Measurements from ENCODE around the gene PIEZO2.

PIEZO2 gene

DNA sequence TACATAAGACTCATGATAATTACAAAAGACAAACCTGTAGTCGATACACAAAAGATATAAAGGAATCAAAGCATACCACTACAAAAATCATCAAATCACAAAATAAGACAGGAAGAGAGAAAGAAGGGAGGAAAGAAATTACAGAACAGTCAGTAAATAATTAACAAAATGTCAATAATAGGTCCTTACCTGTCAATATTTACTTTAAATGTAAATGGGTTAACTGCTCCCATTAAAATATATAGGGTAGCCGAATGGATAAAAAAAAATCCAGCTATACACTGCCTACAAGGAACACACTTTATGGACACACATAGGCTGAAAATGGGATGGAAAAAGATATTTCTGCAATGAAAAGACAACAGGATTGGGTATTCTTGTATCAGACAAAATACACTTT, 163.7 kb downstream of the PIEZO2 start:
- no peaks in the 10 kb centered on the region for H3K36me3 ChIP-seq (ENCODE audit: insufficient read depth, low read length)
- H3K9me2 ChIP-seq (ENCODE audit: low read depth, low read length) = no peaks in the 10 kb centered on the region; the same call in none of the 2 replicates
- H4K20me1 ChIP-seq (ENCODE audit: insufficient read depth, low read length) = no peaks in the 10 kb centered on the region
- no peak overlapping the region for H3K9ac ChIP-seq (ENCODE audit: low read length)
- H3K4me3 ChIP-seq (ENCODE audit: low read depth, low read length, poor library complexity, severe bottlenecking) = no peak overlapping the region
- H3K27ac ChIP-seq (ENCODE audit: low read depth, low read length, poor library complexity, severe bottlenecking) = no peak overlapping the region
- no peaks in the 10 kb centered on the region for H3K79me2 ChIP-seq (ENCODE audit: insufficient read depth, low read length)
- H3K9me3 ChIP-seq (ENCODE audit: low read length) = peaks cover 13% of the 10 kb centered on the region
- H3K4me2 ChIP-seq (ENCODE audit: low read length) = no peak overlapping the region
- no peaks in the 10 kb centered on the region for H3F3A ChIP-seq (ENCODE audit: insufficient read depth, low read length)
- H3K4me1 ChIP-seq (ENCODE audit: insufficient read depth, low read length, severe bottlenecking) = no peaks in the 10 kb centered on the region
- TF ChIP-seq CTCF (IDR thresholded peaks at IDR 0.05; ENCODE audit: low read length) = no peak
- TF ChIP-seq EZH2 (IDR thresholded peaks at IDR 0.05; ENCODE audit: borderline replicate concordance, low read length) = no peak
- no peak overlapping the region for H2AFZ ChIP-seq (ENCODE audit: low read length)
- no peaks in the 10 kb centered on the region for H3K27me3 ChIP-seq (ENCODE audit: insufficient read depth, low read length)

- no peak overlapping the region for H2AFZ ChIP-seq (ENCODE audit: low read length)
- TF ChIP-seq CTCF (IDR thresholded peaks at IDR 0.05; ENCODE audit: low read length) (no peak), EZH2 (IDR thresholded peaks at IDR 0.05; ENCODE audit: borderline replicate concordance, low read length) (no peak)
- H3K4me3 ChIP-seq (ENCODE audit: low read depth, low read length, poor library complexity, severe bottlenecking) = no peak overlapping the region
- H3F3A ChIP-seq (ENCODE audit: insufficient read depth, low read length) = peaks cover 3% of the 10 kb centered on the region; the same call in 1 of the 2 replicates
- H4K20me1 ChIP-seq (ENCODE audit: insufficient read depth, low read length) = no peaks in the 10 kb centered on the region
- H3K9me2 ChIP-seq (ENCODE audit: low read depth, low read length) = no peaks in the 10 kb centered on the region
- no peaks in the 10 kb centered on the region for H3K36me3 ChIP-seq (ENCODE audit: insufficient read depth, low read length)
- no peaks in the 10 kb centered on the region for H3K9me3 ChIP-seq (ENCODE audit: low read length)
- H3K4me1 ChIP-seq (ENCODE audit: insufficient read depth, low read length, severe bottlenecking) = peaks cover 32% of the 10 kb centered on the region
- no peak overlapping the region for H3K27ac ChIP-seq (ENCODE audit: low read depth, low read length, poor library complexity, severe bottlenecking)
- H3K9ac ChIP-seq (ENCODE audit: low read length) = no peak overlapping the region
- H3K4me2 ChIP-seq (ENCODE audit: low read length) = no peak overlapping the region
- no peaks in the 10 kb centered on the region for H3K27me3 ChIP-seq (ENCODE audit: insufficient read depth, low read length)
- no peaks in the 10 kb centered on the region for H3K79me2 ChIP-seq (ENCODE audit: insufficient read depth, low read length)
These were observed 170.0 kb downstream of the PIEZO2 start for GRCh38 chr18:10979411-10979810.

GRCh38 chr18:10977042-10977441, 172.3 kb downstream of the PIEZO2 start:
- Histone ChIP-seq H3K9ac (ENCODE audit: low read length) (no peak overlapping the region), H2AFZ (ENCODE audit: low read length) (no peak overlapping the region), H3K4me2 (ENCODE audit: low read length) (no peak overlapping the region), H3K9me3 (ENCODE audit: low read length) (no peaks in the 10 kb centered on the region), H3K9me2 (ENCODE audit: low read depth, low read length) (no peaks in the 10 kb centered on the region), H4K20me1 (ENCODE audit: insufficient read depth, low read length) (no peaks in the 10 kb centered on the region), H3K36me3 (ENCODE audit: insufficient read depth, low read length) (no peaks in the 10 kb centered on the region), H3K27me3 (ENCODE audit: insufficient read depth, low read length) (no peaks in the 10 kb centered on the region), H3K79me2 (ENCODE audit: insufficient read depth, low read length) (no peaks in the 10 kb centered on the region), H3K4me3 (ENCODE audit: low read depth, low read length, poor library complexity, severe bottlenecking) (no peak overlapping the region), H3K27ac (ENCODE audit: low read depth, low read length, poor library complexity, severe bottlenecking) (peak overlapping the region; percentile 74), H3F3A (ENCODE audit: insufficient read depth, low read length) (peaks cover 3% of the 10 kb centered on the region; the same call in 1 of the 2 replicates), H3K4me1 (ENCODE audit: insufficient read depth, low read length, severe bottlenecking) (peaks cover 55% of the 10 kb centered on the region)
- TF ChIP-seq EZH2 (IDR thresholded peaks at IDR 0.05; ENCODE audit: borderline replicate concordance, low read length) (no peak), CTCF (IDR thresholded peaks at IDR 0.05; ENCODE audit: low read length) (no peak)

All from OCI-LY1 (cell line).